HepG2 (cell line): ENCODE data around the gene SP140L. TPM values are rescaled to one million over a fixed set of nuclear protein-coding genes. Genes with fewer than 3 reads are reported as not detected.

Experiments used
- ATAC-seq: fragments of 200-7000 bp; cut with Tn5 transposase; 3 replicates; pipeline ENCODE4 v1.9.1; 2020; ENCODE audit warnings: mild to moderate bottlenecking, moderate library complexity
- BruUV-seq: library from RNA; stranded (reverse); fragments of 400-500 nt; replicated peaks from 2 replicates; lab custom pipeline; 2021; lab: Mats Ljungman, UMichigan
- CTCF ChIA-PET: fragments of 300-600 bp; formaldehyde crosslinking; extraction: SDS; loops from one replicate; lab custom pipeline; 2021; ENCODE audit warnings: low total read pairs, inconsistent platforms, low intra/inter-chr PET ratio; lab: Yijun Ruan, JAX
- POLR2A ChIA-PET: fragments of 350-600 bp; sonication (Branson Sonifier 250); formaldehyde crosslinking; loops from one replicate; lab custom pipeline; 2020; ENCODE audit warnings: antibody characterized with exemption, inconsistent platforms; lab: Yijun Ruan, JAX
- DNase-seq: peaks from one replicate; pipeline ENCODE4 v3.0.0-alpha.2; 2015; ENCODE audit warnings: low spot score
- FAIRE-seq: peaks from 3 replicates; lab custom pipeline; 2011; peaks lifted over from hg19 to GRCh38; lab: Jason Lieb, UNC
- H2AFZ ChIP-seq: one replicate; pipeline ENCODE4 v1.6.1; 2011; ENCODE audit warnings: low read length, inconsistent platforms
- H3K27ac ChIP-seq: fragments of 300-600 bp; 3 replicates; pipeline ENCODE4 v1.8.0; 2011; ENCODE audit warnings: mixed run types, mild to moderate bottlenecking, mixed read lengths, low read length, inconsistent platforms; ENCODE audit not compliant: insufficient read depth; ENCODE audit errors: extremely low read length
- H3K27me3 ChIP-seq, 2 experiments: fragments of 200-600 bp in 1 of 2; 2 replicates in 1 of 2; 3 replicates in 1 of 2; pipeline versions ENCODE4 v1.6.0 to v1.8.0; 2011; ENCODE audit warnings: low read length in 2 of 2, mild to moderate bottlenecking in 2 of 2, moderate library complexity in 2 of 2, inconsistent platforms in 1 of 2; ENCODE audit not compliant: insufficient read depth in 2 of 2, control insufficient read depth in 1 of 2
- H3K36me3 ChIP-seq, 2 experiments: fragments of 200-600 bp in 1 of 2; replicated peaks in 1 of 2; 2 replicates in 1 of 2; 3 replicates in 1 of 2; pipeline versions ENCODE4 v1.5.1 to v1.8.0; 2011; ENCODE audit warnings: low read length in 2 of 2, inconsistent platforms in 1 of 2; ENCODE audit not compliant: insufficient read depth in 2 of 2, control insufficient read depth in 1 of 2
- H3K4me1 ChIP-seq: 2 replicates; pipeline ENCODE4 v1.5.1; 2012; ENCODE audit warnings: low read length, inconsistent platforms; ENCODE audit not compliant: insufficient read depth
- H3K4me2 ChIP-seq: 2 replicates; pipeline ENCODE4 v1.6.0; 2011; ENCODE audit warnings: low read depth, low read length, inconsistent platforms
- H3K4me3 ChIP-seq, 3 experiments: fragments of 200-600 bp in 1 of 3; sonication (generic), shearing (Covaris generic) in 1 of 3; replicated peaks in 1 of 3; 2 replicates each; pipeline ENCODE4 v1.5.1; 2011 to 2016; ENCODE audit warnings: low read length in 3 of 3, inconsistent platforms in 2 of 3, low read depth in 2 of 3, mild to moderate bottlenecking in 2 of 3, control low read depth in 1 of 3, mixed read lengths in 1 of 3; ENCODE audit not compliant: insufficient read depth in 1 of 3
- H3K79me2 ChIP-seq: one replicate; pipeline ENCODE4 v1.6.1; 2011; ENCODE audit warnings: low read length, inconsistent platforms; ENCODE audit not compliant: insufficient read depth
- H3K9ac ChIP-seq: 2 replicates; pipeline ENCODE4 v1.6.0; 2011; ENCODE audit warnings: mild to moderate bottlenecking, low read depth, low read length, inconsistent platforms; ENCODE audit not compliant: insufficient read depth
- H3K9me3 ChIP-seq: 2 replicates; pipeline ENCODE4 v1.5.1; 2012; ENCODE audit warnings: mild to moderate bottlenecking, low read length
- H4K20me1 ChIP-seq: 2 replicates; pipeline ENCODE4 v1.6.0; 2011; ENCODE audit warnings: inconsistent platforms, mild to moderate bottlenecking, low read length, moderate library complexity; ENCODE audit not compliant: insufficient read depth
- ATF1 ChIP-seq: IDR thresholded peaks from 2 replicates; pipeline ENCODE4 v1.6.1; 2016; ENCODE audit warnings: mild to moderate bottlenecking, control low read depth
- ATF7 ChIP-seq, 2 experiments: fragments of 450-650 bp in 1 of 2; sonication (generic) in 1 of 2; formaldehyde crosslinking in 1 of 2; IDR thresholded peaks; 2 replicates each; pipeline versions ENCODE4 v1.4.0 to v1.6.1; 2016 to 2020; ENCODE audit warnings: antibody characterized with exemption in 1 of 2, mild to moderate bottlenecking in 1 of 2, missing genetic modification reagents in 1 of 2
- CTCF ChIP-seq: sonication (generic); formaldehyde crosslinking; IDR thresholded peaks from 2 replicates; pipeline ENCODE4 v1.5.0; 2020; ENCODE audit warnings: mild to moderate bottlenecking, missing genetic modification reagents, moderate library complexity
- HNRNPK ChIP-seq: fragments of 200-400 bp; formaldehyde crosslinking; IDR thresholded peaks from 2 replicates; pipeline ENCODE4 v1.6.1; 2018; ENCODE audit warnings: low read length, low read depth, moderate library complexity, mild to moderate bottlenecking; ENCODE audit not compliant: poor library complexity, severe bottlenecking
- KDM3A ChIP-seq: IDR thresholded peaks from 2 replicates; pipeline ENCODE4 v1.6.1; 2018; ENCODE audit warnings: low read depth, missing compliant biosample characterization
- PHF21A ChIP-seq: sonication (generic); formaldehyde crosslinking; IDR thresholded peaks from 2 replicates; pipeline ENCODE4 v1.5.0; 2020; ENCODE audit warnings: mild to moderate bottlenecking, missing genetic modification reagents
- RXRA ChIP-seq: sonication (generic); formaldehyde crosslinking; IDR thresholded peaks from 2 replicates; pipeline ENCODE4 v1.5.1; 2020; ENCODE audit warnings: missing genetic modification reagents
- ZNF510 ChIP-seq: sonication (generic); formaldehyde crosslinking; IDR thresholded peaks from 2 replicates; pipeline ENCODE4 v1.4.0; 2020; ENCODE audit warnings: low read depth, mild to moderate bottlenecking, missing genetic modification reagents
- WGBS: methylation state at CpG from one replicate; pipeline ENCODE4 v1.1.6; 2017; ENCODE audit warnings: low lambda C conversion rate; 5-methylcytosine and 5-hydroxymethylcytosine counted together
- in situ Hi-C: cut with HindIII; loops from 2 replicates; pipeline ENCODE4 v1.10.0; 2017; ENCODE audit warnings: low pct_unique_long_range_greater_than_20kb; ENCODE audit not compliant: extremely low pct_ligation_motif_present
- intact Hi-C: fragments of 100-400 bp; cut with micrococcal nuclease; formaldehyde crosslinking; loops from one replicate; pipeline ENCODE4 v1.10.0; 2022; ENCODE audit not compliant: unreplicated experiment
- polyA plus RNA-seq, 8 experiments: library from polyadenylated mRNA; depleted of rRNA in 3 of 8; stranded (reverse) in 7 of 8; unstranded in 1 of 8; fragments of >200 nt; fragmentation: Illumina TruSeq in 4 of 8; extraction: Trizol in 4 of 8; gene quantifications; 2 replicates each; pipeline versions ENCODE4 v1.2.1 to v1.2.3, GENCODE V29; 2011 to 2016; ENCODE audit warnings: low read depth in 4 of 8, missing spikeins in 1 of 8, mixed read lengths in 1 of 8; ENCODE audit not compliant: insufficient read depth in 1 of 8
- total RNA-seq, 5 experiments: library from RNA; depleted of rRNA; stranded (reverse); fragments of >200 nt; fragmentation: Illumina TruSeq; extraction: Trizol; gene quantifications; 2 replicates each; pipeline ENCODE4 v1.2.3, GENCODE V29; 2016; ENCODE audit warnings: low read depth in 1 of 5

SP140L gene
- total and polyA plus RNA-seq, 2 of the 13 experiments (the other 11 are each of a cell fraction or from before 2014, with no cell fraction given), result 10.9 to 17.5 TPM

- Histone ChIP-seq H3K79me2 (no peaks in the 10 kb centered on the region), H3K4me3 (no peak overlapping the region), H3K4me1 (no peaks in the 10 kb centered on the region), H3K27ac (no peak overlapping the region), H3K9ac (no peak overlapping the region), H2AFZ (no peak overlapping the region), H3K27me3 (peaks cover 0 to 4% of the 10 kb centered on the region in 2 experiments; a peak in 2 of 5 replicates), H3K36me3 (no peaks in the 10 kb centered on the region), H3K4me2 (no peak overlapping the region), H3K9me3 (no peaks in the 10 kb centered on the region), H4K20me1 (no peaks in the 10 kb centered on the region)
- 4% methylated on average over 6 of the region's 6 CpGs for WGBS
- intact Hi-C loops (no loop called here), in situ Hi-C loops (no loop called here)
- no TSS peak for BruUV-seq
- POLR2A ChIA-PET, result no interaction called here
- no peak for DNase-seq
- CTCF ChIA-PET, result no interaction called here
- FAIRE-seq, result no peak
- no peak for ATAC-seq
- TF ChIP-seq ATF7 (IDR thresholded peaks at IDR 0.05) (peak; percentile 73), ATF7 (CRISPR knock-in tag; IDR thresholded peaks at IDR 0.05) (no peak), ZNF510 (CRISPR knock-in tag) (no peak), ATF1 (CRISPR knock-in tag) (no peak), HNRNPK (no peak), KDM3A (CRISPR knock-in tag) (no peak), PHF21A (CRISPR knock-in tag) (no peak), RXRA (CRISPR knock-in tag) (no peak), CTCF (no peak)
Observed at GRCh38 chr2:230295192-230295591, 31.8 kb upstream of the SP140L start.
